Measurements from ENCODE around the gene VEGFC.

DNA sequence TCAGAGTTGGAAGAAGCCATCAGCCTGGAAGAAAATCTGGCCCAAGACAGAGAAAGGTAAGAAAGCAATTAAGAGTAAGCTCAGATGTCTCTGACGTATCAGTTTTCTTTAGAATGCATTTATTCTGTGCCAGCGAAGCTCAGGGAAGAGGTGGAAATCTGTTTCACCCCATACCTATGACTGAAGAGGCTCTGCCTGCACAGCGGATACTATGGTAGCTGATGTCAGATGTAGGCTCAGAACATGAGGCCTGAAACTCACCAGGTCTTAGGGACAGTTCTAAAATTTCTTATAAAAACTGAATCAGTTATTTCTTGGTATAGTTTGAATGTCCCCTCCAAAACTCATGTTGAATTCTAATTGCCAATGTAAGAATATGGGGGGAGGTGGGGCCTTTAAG lies 30.9 kb downstream of the VEGFC start:
- TF ChIP-seq, protein P1, sequence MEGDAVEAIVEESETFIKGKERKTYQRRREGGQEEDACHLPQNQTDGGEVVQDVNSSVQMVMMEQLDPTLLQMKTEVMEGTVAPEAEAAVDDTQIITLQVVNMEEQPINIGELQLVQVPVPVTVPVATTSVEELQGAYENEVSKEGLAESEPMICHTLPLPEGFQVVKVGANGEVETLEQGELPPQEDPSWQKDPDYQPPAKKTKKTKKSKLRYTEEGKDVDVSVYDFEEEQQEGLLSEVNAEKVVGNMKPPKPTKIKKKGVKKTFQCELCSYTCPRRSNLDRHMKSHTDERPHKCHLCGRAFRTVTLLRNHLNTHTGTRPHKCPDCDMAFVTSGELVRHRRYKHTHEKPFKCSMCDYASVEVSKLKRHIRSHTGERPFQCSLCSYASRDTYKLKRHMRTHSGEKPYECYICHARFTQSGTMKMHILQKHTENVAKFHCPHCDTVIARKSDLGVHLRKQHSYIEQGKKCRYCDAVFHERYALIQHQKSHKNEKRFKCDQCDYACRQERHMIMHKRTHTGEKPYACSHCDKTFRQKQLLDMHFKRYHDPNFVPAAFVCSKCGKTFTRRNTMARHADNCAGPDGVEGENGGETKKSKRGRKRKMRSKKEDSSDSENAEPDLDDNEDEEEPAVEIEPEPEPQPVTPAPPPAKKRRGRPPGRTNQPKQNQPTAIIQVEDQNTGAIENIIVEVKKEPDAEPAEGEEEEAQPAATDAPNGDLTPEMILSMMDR (IDR thresholded peaks at IDR 0.05): no peak
- no peak for TF ChIP-seq POLR2A (IDR thresholded peaks at IDR 0.05)
- TF ChIP-seq POLR2AphosphoS5 (IDR thresholded peaks at IDR 0.05): no peak
